ENCODE results near the gene COX6A2. TPM values are rescaled to one million over a fixed set of nuclear protein-coding genes. Genes with fewer than 3 reads are reported as not detected.
"Not testable (repeated sequence)": the region's sequence is repeated elsewhere in the genome, so short reads cannot be mapped to it uniquely, and the experiment has no call there.

COX6A2 gene
- total RNA-seq, 2 experiments from 2014 or later = not detected

GRCh38 chr16:31441956-31442355 is 13.8 kb upstream of the COX6A2 start:
- Mint-ChIP-seq H3K4me1 (ENCODE audit: low read depth) (peaks cover 10% of the 10 kb centered on the region), H3K9me3 (no peaks in the 10 kb centered on the region), H3K36me3 (ENCODE audit: low read depth) (no peaks in the 10 kb centered on the region), H3K27me3 (no peaks in the 10 kb centered on the region), H3K27ac (no peak overlapping the region), H3K4me3 (peak overlapping the region; percentile 87)
- ATAC-seq (ENCODE audit: poor library complexity) (no peak), DNase-seq (peak in 1 of 14 experiments; percentile 22)
- H3K4me3 ChIP-seq (ENCODE audit: low read length) = no peak overlapping the region
- POLR2A ChIA-PET = interaction anchor here (1.0 to 2.1 kb wide), 3 partner anchors 10 to 432 kb away, joined by 3 to 7 read pairs (median 4); partner anchors contain the start of gene ZNF267
- no peak overlapping the region for H3K27ac ChIP-seq (ENCODE audit: low read depth in 1 of 2, low read length in 2 of 2)
- no peaks in the 10 kb centered on the region for H3K36me3 ChIP-seq (ENCODE audit: insufficient read depth, low read length)
- intact Hi-C loops (cut with DNase I, micrococcal nuclease) = loop anchor here (5.0 to 10.0 kb wide), 2 partner anchors 237 to 240 kb away; partner anchors contain the start of gene PYCARD (in 2 of the 2)
- CTCF ChIA-PET = interaction anchor here (0.8 to 2.3 kb wide), 5 partner anchors 9 to 35 kb away, joined by 3 to 13 read pairs (median 3); no protein-coding TSS in a partner anchor
- no peaks in the 10 kb centered on the region for H3K27me3 ChIP-seq (ENCODE audit: control insufficient read depth in 1 of 2, insufficient read depth in 2 of 2, low read length in 2 of 2)
- peaks cover 14% of the 10 kb centered on the region for H3K4me1 ChIP-seq (ENCODE audit: insufficient read depth, low read length)
- TF ChIP-seq CTCF (IDR thresholded peaks at IDR 0.05) = no peak
- no peaks in the 10 kb centered on the region for H3K9me3 ChIP-seq (ENCODE audit: control insufficient read depth in 1 of 2, insufficient read depth in 1 of 2, low read length in 2 of 2)

- no peaks in the 10 kb centered on the region for H3K9me3 Mint-ChIP-seq
- no peaks in the 10 kb centered on the region for H3K36me3 Mint-ChIP-seq (ENCODE audit: low read depth)
- H3K9me3 ChIP-seq (ENCODE audit: control insufficient read depth in 1 of 2, insufficient read depth in 1 of 2, low read length in 2 of 2) = no peaks in the 10 kb centered on the region
- no peaks in the 10 kb centered on the region for H3K27me3 Mint-ChIP-seq
- H3K4me3 ChIP-seq (ENCODE audit: low read length) = no peak overlapping the region
- H3K27ac Mint-ChIP-seq = no peak overlapping the region
- H3K4me1 ChIP-seq (ENCODE audit: insufficient read depth, low read length) = peaks cover 14% of the 10 kb centered on the region
- no peaks in the 10 kb centered on the region for H3K36me3 ChIP-seq (ENCODE audit: insufficient read depth, low read length)
- no peak overlapping the region for H3K27ac ChIP-seq (ENCODE audit: low read depth in 1 of 2, low read length in 2 of 2)
- DNase-seq = no peak
- ChIA-PET CTCF (interaction anchor here (0.9 to 1.2 kb wide), 2 partner anchors 15 to 299 kb away, joined by 3 read pairs; no protein-coding TSS in a partner anchor), POLR2A (no interaction called here)
- H3K27me3 ChIP-seq (ENCODE audit: control insufficient read depth in 1 of 2, insufficient read depth in 2 of 2, low read length in 2 of 2) = no peaks in the 10 kb centered on the region
- ATAC-seq (ENCODE audit: poor library complexity) = no peak
- intact Hi-C loops (cut with DNase I, micrococcal nuclease) = loop anchor here (5.0 to 10.0 kb wide), 2 partner anchors 236 to 238 kb away; partner anchors contain the start of gene PYCARD (in 2 of the 2)
- TF ChIP-seq CTCF (IDR thresholded peaks at IDR 0.05) = no peak
- H3K4me1 Mint-ChIP-seq (ENCODE audit: low read depth) = peaks cover 10% of the 10 kb centered on the region
- peak overlapping the region; percentile 1 for H3K4me3 Mint-ChIP-seq
Observed at GRCh38 chr16:31440516-31441184, 12.5 kb upstream of the COX6A2 start.

GRCh38 chr16:31439519-31439918 is 11.4 kb upstream of the COX6A2 start:
- no peaks in the 10 kb centered on the region for H3K27me3 ChIP-seq (ENCODE audit: control insufficient read depth in 1 of 2, insufficient read depth in 2 of 2, low read length in 2 of 2)
- Mint-ChIP-seq H3K36me3 (ENCODE audit: low read depth) (no peaks in the 10 kb centered on the region), H3K9me3 (no peaks in the 10 kb centered on the region), H3K4me3 (no peak overlapping the region), H3K27me3 (no peaks in the 10 kb centered on the region), H3K4me1 (ENCODE audit: low read depth) (peaks cover 10% of the 10 kb centered on the region), H3K27ac (no peak overlapping the region)
- no peak for TF ChIP-seq CTCF (IDR thresholded peaks at IDR 0.05)
- H3K27ac ChIP-seq (ENCODE audit: low read depth in 1 of 2, low read length in 2 of 2) = no peak overlapping the region
- no peaks in the 10 kb centered on the region for H3K36me3 ChIP-seq (ENCODE audit: insufficient read depth, low read length)
- ChIA-PET POLR2A (interaction anchor here (0.6 kb wide), 1 partner anchor 262 kb away, joined by 3 read pairs; no protein-coding TSS in a partner anchor), CTCF (no interaction called here)
- intact Hi-C loops (cut with DNase I, micrococcal nuclease) = no loop called here
- ATAC-seq (ENCODE audit: poor library complexity) = no peak
- DNase-seq = no peak
- H3K4me3 ChIP-seq (ENCODE audit: low read length) = no peak overlapping the region
- H3K4me1 ChIP-seq (ENCODE audit: insufficient read depth, low read length) = peaks cover 14% of the 10 kb centered on the region
- H3K9me3 ChIP-seq (ENCODE audit: control insufficient read depth in 1 of 2, insufficient read depth in 1 of 2, low read length in 2 of 2) = no peaks in the 10 kb centered on the region

- CTCF ChIA-PET; H3K4me3 Mint-ChIP-seq; H3K9me3 Mint-ChIP-seq; intact Hi-C loops (cut with DNase I, micrococcal nuclease); H3K36me3 ChIP-seq (ENCODE audit: insufficient read depth, low read length); H3K9me3 ChIP-seq (ENCODE audit: control insufficient read depth in 1 of 2, insufficient read depth in 1 of 2, low read length in 2 of 2); ATAC-seq (ENCODE audit: poor library complexity); H3K27ac Mint-ChIP-seq; DNase-seq; H3K4me3 ChIP-seq (ENCODE audit: low read length); H3K27me3 Mint-ChIP-seq; H3K36me3 Mint-ChIP-seq (ENCODE audit: low read depth); H3K27me3 ChIP-seq (ENCODE audit: control insufficient read depth in 1 of 2, insufficient read depth in 2 of 2, low read length in 2 of 2); H3K27ac ChIP-seq (ENCODE audit: low read depth in 1 of 2, low read length in 2 of 2): not testable (repeated sequence)
- H3K4me1 ChIP-seq (ENCODE audit: insufficient read depth, low read length) = peaks cover 14% of the 10 kb centered on the region
- POLR2A ChIA-PET = interaction anchor here (0.6 kb wide), 1 partner anchor 262 kb away, joined by 3 read pairs; no protein-coding TSS in a partner anchor
- peaks cover 10% of the 10 kb centered on the region for H3K4me1 Mint-ChIP-seq (ENCODE audit: low read depth)
Observed at GRCh38 chr16:31439023-31439422, 10.9 kb upstream of the COX6A2 start.
